ENCODE data around the gene ERC1.

ERC1 gene

GRCh38 chr12:1369460-1369859 lies 378.4 kb downstream of the ERC1 start:
- no peak for DNase-seq

- no peak for DNase-seq
Measured at GRCh38 chr12:1369938-1370500, 379.0 kb downstream of the ERC1 start.

GRCh38 chr12:1373901-1374735 lies 383.1 kb downstream of the ERC1 start:
- no peak for DNase-seq

- DNase-seq = no peak
Measured at GRCh38 chr12:1375323-1375722, 384.3 kb downstream of the ERC1 start.

DNA sequence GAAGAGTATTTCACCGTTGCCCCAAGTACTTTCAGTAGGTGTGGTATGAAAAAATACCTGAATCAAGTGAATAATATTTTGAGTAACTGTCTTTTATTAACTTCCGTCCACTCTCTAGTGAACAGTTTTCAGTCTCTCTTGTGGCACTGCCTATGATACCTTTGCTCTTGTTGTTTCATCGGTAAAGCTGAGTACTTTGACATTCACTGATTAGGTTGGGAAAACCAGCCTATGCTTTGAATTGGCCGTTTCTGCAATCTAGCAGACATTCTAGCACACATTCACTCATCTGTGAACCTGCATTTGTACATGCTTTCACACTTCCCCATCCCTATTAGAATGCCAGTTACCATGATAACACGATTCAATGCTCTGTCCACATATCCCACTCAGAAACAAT lies 386.1 kb downstream of the ERC1 start:
- no peak for DNase-seq

- no peak for DNase-seq
Measured at GRCh38 chr12:1377681-1378080, 386.7 kb downstream of the ERC1 start.

- no peak for DNase-seq
Measured at GRCh38 chr12:1380171-1380851, 389.3 kb downstream of the ERC1 start.

GRCh38 chr12:1382151-1382550 lies 391.1 kb downstream of the ERC1 start:
- DNase-seq = no peak

GRCh38 chr12:1382826-1383225 lies 391.8 kb downstream of the ERC1 start:
- DNase-seq = no peak

GRCh38 chr12:1383758-1384157 lies 392.7 kb downstream of the ERC1 start:
- DNase-seq = no peak

DNA sequence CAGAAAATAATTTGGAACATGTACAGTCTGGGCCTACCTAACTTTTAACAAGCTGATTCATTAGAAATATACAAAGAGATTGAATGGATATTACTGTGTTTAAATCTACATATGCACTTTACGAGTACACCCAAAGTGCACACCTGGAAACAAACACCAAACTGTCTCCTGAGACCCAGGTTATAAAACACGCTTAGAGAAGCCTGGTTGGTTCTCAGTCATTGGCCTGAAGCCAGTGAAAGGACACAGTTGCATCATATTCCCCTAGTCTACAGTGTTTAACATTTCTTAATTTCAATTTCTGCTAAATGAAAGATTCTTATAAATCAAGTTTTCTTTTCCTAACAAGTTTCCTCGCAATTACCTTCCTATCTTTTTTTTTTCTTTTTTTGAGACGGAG lies 393.9 kb downstream of the ERC1 start:
- DNase-seq = no peak

- no peak for DNase-seq
Measured at GRCh38 chr12:1391722-1392121, 400.7 kb downstream of the ERC1 start.

GRCh38 chr12:1395421-1395955 lies 404.5 kb downstream of the ERC1 start:
- no peak for DNase-seq

- DNase-seq = no peak
Measured at GRCh38 chr12:1398673-1399072, 407.6 kb downstream of the ERC1 start.

DNA sequence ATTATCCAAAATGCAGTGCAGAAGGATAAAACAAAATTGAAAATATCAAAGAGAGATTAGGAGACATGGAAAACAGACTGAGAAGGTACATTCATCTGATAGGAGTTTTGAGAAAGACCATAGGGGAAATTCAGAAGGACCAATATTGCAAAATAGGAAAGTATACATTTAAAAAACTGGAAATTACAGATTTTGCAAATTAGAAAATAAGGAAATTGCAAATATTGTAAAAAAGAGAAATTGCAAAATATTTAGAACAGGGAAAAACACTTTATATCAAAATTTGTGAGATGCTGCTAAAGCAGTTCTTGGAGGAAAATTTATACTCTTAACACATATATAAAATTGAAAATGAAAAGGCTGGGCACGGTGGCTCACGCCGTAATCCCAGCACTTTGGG lies 410.9 kb downstream of the ERC1 start:
- no peak for DNase-seq

DNA sequence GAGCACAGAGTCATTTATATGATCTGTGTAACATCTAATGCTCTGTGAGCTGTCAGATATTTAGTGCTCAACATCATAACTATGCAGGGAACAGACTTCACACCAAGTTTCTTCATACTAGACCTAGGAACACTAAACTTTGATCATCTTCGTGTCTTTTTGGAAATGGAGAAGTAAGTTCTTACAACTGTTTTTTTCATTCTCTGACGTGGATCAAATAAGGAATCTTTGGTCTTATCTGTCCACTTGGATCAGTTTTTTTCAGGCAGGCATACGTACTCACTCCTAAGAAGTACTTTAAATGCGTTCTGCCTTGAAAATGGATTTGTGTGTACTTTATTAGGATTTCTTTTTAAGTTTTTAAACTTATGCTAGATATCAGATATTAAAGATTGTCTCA lies 412.4 kb downstream of the ERC1 start:
- DNase-seq = no peak

- DNase-seq = no peak
Measured at GRCh38 chr12:1405619-1406018, 414.6 kb downstream of the ERC1 start.

GRCh38 chr12:1410794-1411193 lies 419.8 kb downstream of the ERC1 start:
- DNase-seq = no peak

DNA sequence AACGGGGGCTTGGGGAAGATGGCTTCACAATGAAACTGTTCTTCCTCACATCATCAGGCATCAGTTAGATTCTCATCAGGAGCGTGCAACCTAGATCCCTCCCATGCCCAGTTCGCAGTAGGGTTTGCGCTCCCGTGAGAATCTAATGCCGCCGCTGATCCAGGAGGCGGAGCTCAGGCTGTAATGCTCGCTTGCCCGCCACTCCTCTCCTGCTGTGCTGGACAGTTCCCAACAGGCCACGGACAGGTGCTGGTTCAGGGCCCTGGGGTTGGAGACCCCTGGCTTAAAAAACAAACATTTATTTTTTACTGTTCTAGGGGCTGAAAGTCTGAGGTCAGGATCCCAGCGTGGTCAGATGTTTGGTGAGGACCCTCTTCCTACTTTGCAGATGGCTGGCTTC lies 422.9 kb downstream of the ERC1 start:
- no peak for DNase-seq

GRCh38 chr12:1418144-1418543 lies 427.1 kb downstream of the ERC1 start:
- DNase-seq = no peak

- no peak for DNase-seq
Measured at GRCh38 chr12:1419849-1420371, 428.9 kb downstream of the ERC1 start.

DNA sequence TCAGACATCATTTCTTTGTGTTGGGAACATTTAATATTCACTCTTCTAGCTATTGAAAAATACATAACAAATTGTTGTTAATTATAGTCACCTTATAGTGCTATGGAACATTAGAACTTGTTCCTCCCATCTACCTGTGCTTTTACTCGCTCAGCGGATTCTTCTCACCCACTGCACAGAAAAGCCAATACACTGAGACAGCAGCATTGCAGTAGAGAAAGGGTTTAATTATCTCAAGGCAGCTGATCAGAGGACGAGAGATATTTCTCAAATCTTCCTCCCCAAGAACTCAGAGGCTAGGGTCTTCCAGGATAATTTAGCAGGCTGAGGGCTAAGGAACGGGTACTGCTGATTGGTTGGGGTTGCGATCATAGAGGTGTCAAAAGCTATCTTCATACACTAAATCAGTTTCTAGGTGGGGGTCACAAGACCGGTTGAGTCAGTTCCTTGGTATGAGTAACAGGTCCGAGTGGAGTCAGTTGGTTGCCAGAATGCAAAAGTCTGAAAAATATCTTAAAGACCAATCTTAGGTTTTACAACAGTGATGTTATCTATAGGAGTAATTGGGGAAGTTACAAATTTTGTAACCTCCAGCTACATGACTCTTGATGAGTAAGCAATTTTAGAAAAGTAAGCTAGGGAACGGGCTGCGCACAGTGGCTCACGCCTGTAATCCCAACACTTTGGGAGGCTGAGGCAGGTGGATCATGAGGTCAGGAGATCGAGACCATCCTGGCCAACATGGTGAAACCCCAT lies 430.2 kb downstream of the ERC1 start:
- no peak for DNase-seq

Data from NCI-H2029 treated with DMSO at 0.1 percent for 48 hours (cell line).